Uterus (tissue), 4 donors: Measurements from ENCODE around the gene TGDS. TPM values are rescaled to one million over a fixed set of nuclear protein-coding genes. Genes with fewer than 3 reads are reported as not detected.

Source experiments
- DNase-seq, 2 donors: peaks; one replicate each; pipeline ENCODE4 v3.0.0-alpha.2; 2019 to 2020
- H3K27ac ChIP-seq, 2 donors: fragments of 200-600 bp; sonication (generic); 1 replicate in 1 of 2; 2 replicates in 1 of 2; pipeline ENCODE4 v1.5.1; 2016 to 2018
- H3K27me3 ChIP-seq, 2 donors: fragments of 200-600 bp; sonication (generic); one replicate each; pipeline ENCODE4 v1.5.1; 2018 to 2019; ENCODE audit warnings: control low read depth in 1 of 2
- H3K36me3 ChIP-seq, 2 donors: fragments of 200-600 bp; sonication (generic); one replicate each; pipeline ENCODE4 v1.5.1; 2019; ENCODE audit warnings: control low read depth in 1 of 2
- H3K4me1 ChIP-seq, 2 donors: fragments of 200-600 bp; sonication (generic); one replicate each; pipeline ENCODE4 v1.5.1; 2018 to 2019; ENCODE audit warnings: control low read depth in 1 of 2
- H3K4me3 ChIP-seq, 2 donors: fragments of 200-600 bp; sonication (generic); 1 replicate in 1 of 2; 2 replicates in 1 of 2; pipeline ENCODE4 v1.5.1; 2018 to 2019; ENCODE audit warnings: mild to moderate bottlenecking in 1 of 2
- H3K9me3 ChIP-seq, 2 donors: fragments of 200-600 bp; sonication (generic); one replicate each; pipeline ENCODE4 v1.5.1; 2019; ENCODE audit warnings: control low read depth in 1 of 2
- POLR2A ChIP-seq, 2 donors: fragments of 450-650 bp; IDR thresholded peaks; one replicate each; pipeline ENCODE4 v1.6.1; 2016; ENCODE audit warnings: antibody characterized with exemption in 2 of 2, mild to moderate bottlenecking in 1 of 2, moderate library complexity in 1 of 2
- intact Hi-C: fragments of 100-400 bp; cut with DNase I; formaldehyde crosslinking; loops from one replicate; pipeline ENCODE4 v1.15.1; 2023; ENCODE audit warnings: low total_unique reads
- total RNA-seq, 4 donors: library from RNA; depleted of rRNA in 3 of 4; stranded (reverse); fragments of >200 nt in 3 of 4; gene quantifications; one replicate each; pipeline versions ENCODE4 v1.1.0 to v1.2.4, GENCODE V29; 2014 to 2023
- TF ChIP-seq, protein P1 (sequence below), 4 experiments: fragments of 200-600 bp in 2 of 4; fragments of 450-650 bp in 2 of 4; sonication (generic) in 2 of 4; IDR thresholded peaks; one replicate each; pipeline ENCODE4 v1.5.1; 2016 to 2019; ENCODE audit warnings: antibody characterized with exemption in 4 of 4, mild to moderate bottlenecking in 2 of 4, moderate library complexity in 1 of 4
- donor health status: DM: yes; HTN: yes; CAD: no.

The TGDS gene
- total RNA-seq, 4 donors from 2014 or later = 10.2 to 29.7 (median 14.7) TPM

GRCh38 chr13:94569615-94570014 lies 26.3 kb downstream of the TGDS start:
- no peaks in the 10 kb centered on the region for H3K36me3 ChIP-seq
- DNase-seq = no peak
- no peaks in the 10 kb centered on the region for H3K4me1 ChIP-seq
- TF ChIP-seq, protein P1, sequence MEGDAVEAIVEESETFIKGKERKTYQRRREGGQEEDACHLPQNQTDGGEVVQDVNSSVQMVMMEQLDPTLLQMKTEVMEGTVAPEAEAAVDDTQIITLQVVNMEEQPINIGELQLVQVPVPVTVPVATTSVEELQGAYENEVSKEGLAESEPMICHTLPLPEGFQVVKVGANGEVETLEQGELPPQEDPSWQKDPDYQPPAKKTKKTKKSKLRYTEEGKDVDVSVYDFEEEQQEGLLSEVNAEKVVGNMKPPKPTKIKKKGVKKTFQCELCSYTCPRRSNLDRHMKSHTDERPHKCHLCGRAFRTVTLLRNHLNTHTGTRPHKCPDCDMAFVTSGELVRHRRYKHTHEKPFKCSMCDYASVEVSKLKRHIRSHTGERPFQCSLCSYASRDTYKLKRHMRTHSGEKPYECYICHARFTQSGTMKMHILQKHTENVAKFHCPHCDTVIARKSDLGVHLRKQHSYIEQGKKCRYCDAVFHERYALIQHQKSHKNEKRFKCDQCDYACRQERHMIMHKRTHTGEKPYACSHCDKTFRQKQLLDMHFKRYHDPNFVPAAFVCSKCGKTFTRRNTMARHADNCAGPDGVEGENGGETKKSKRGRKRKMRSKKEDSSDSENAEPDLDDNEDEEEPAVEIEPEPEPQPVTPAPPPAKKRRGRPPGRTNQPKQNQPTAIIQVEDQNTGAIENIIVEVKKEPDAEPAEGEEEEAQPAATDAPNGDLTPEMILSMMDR (IDR thresholded peaks at IDR 0.05) = no peak
- TF ChIP-seq POLR2A (IDR thresholded peaks at IDR 0.05) = no peak
- no peaks in the 10 kb centered on the region for H3K9me3 ChIP-seq
- intact Hi-C loops = no loop called here
- H3K27ac ChIP-seq = no peak overlapping the region
- no peaks in the 10 kb centered on the region for H3K27me3 ChIP-seq
- H3K4me3 ChIP-seq = no peak overlapping the region

DNA sequence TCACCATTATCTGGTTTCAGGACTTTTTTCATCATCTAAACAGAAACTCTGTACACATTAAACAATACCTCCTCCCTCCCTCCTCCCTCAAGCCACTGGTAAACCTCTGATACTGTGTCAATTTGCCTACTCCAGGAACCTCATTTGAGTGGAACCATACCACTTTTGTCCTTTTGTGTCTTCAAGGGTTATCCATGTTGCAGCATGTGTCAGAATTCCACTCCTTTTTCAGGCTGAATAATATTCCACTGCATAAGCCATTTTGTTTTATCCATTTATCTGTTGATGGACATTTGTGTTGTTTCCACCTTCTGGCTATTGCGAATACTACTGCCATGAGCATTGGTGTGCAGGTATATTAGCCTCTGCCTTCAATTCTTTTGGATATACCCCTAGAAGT lies 27.5 kb downstream of the TGDS start:
- TF ChIP-seq POLR2A (IDR thresholded peaks at IDR 0.05) = no peak
- TF ChIP-seq, protein P1 (IDR thresholded peaks at IDR 0.05) = no peak
- Histone ChIP-seq H3K4me3 (no peak overlapping the region), H3K9me3 (no peaks in the 10 kb centered on the region), H3K27ac (no peak overlapping the region), H3K36me3 (no peaks in the 10 kb centered on the region), H3K4me1 (no peaks in the 10 kb centered on the region), H3K27me3 (no peaks in the 10 kb centered on the region)
- no peak for DNase-seq
- intact Hi-C loops = no loop called here

DNA sequence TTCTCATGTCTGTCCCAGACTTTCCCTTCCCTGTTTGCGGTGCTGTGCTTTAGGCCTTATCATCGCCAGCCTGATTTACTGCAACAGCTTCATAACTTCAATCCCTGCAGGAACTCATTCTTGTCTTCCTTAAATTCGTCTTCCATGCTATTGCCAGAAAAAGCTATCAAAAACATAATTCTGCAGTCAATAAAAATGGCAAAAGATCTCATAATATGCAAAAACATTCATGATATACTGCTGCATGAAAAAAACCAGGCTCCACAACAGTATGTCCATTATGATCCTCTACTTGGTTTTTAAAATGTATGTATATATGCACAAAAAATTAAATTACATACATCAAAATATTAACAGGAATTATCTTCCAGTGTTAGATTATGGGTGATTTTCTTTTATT lies 28.4 kb downstream of the TGDS start:
- no peak overlapping the region for H3K4me3 ChIP-seq
- TF ChIP-seq POLR2A (IDR thresholded peaks at IDR 0.05) = no peak
- TF ChIP-seq, protein P1 (IDR thresholded peaks at IDR 0.05) = no peak
- DNase-seq = no peak
- H3K4me1 ChIP-seq = no peaks in the 10 kb centered on the region
- no peaks in the 10 kb centered on the region for H3K36me3 ChIP-seq
- no peaks in the 10 kb centered on the region for H3K27me3 ChIP-seq
- intact Hi-C loops = no loop called here
- H3K27ac ChIP-seq = no peak overlapping the region
- no peaks in the 10 kb centered on the region for H3K9me3 ChIP-seq

DNA sequence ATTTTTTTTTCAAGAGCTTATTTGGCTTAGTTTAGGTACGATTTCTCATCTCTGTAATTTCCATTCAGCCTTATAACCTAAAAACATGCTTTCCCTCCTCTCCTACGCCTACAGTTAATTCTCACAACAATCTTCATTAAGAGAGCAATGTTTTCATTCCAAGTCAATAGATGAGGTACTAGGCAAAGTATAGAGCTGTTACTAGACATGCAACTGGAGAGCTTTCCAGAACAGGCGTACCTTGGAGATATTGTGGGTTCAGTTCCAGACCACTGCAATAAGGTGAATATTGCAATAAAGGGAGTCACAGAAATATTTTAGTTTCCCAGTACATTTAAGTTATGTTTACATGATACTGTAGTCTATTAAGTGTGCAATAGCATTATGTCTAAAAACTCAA lies 34.8 kb downstream of the TGDS start:
- Histone ChIP-seq H3K9me3 (no peaks in the 10 kb centered on the region), H3K27me3 (no peaks in the 10 kb centered on the region), H3K27ac (no peak overlapping the region), H3K4me3 (no peak overlapping the region), H3K4me1 (no peaks in the 10 kb centered on the region), H3K36me3 (no peaks in the 10 kb centered on the region)
- TF ChIP-seq, protein P1 (IDR thresholded peaks at IDR 0.05) = no peak
- no peak for TF ChIP-seq POLR2A (IDR thresholded peaks at IDR 0.05)
- no peak for DNase-seq
- intact Hi-C loops = no loop called here

GRCh38 chr13:94560116-94560515 lies 35.8 kb downstream of the TGDS start:
- Histone ChIP-seq H3K36me3 (no peaks in the 10 kb centered on the region), H3K27ac (no peak overlapping the region), H3K27me3 (no peaks in the 10 kb centered on the region), H3K9me3 (no peaks in the 10 kb centered on the region), H3K4me3 (no peak overlapping the region), H3K4me1 (no peaks in the 10 kb centered on the region)
- no peak for DNase-seq
- TF ChIP-seq, protein P1 (IDR thresholded peaks at IDR 0.05) = no peak
- no peak for TF ChIP-seq POLR2A (IDR thresholded peaks at IDR 0.05)
- intact Hi-C loops = no loop called here
